ENCODE measurements around the gene SULF2.

Gene SULF2

DNA sequence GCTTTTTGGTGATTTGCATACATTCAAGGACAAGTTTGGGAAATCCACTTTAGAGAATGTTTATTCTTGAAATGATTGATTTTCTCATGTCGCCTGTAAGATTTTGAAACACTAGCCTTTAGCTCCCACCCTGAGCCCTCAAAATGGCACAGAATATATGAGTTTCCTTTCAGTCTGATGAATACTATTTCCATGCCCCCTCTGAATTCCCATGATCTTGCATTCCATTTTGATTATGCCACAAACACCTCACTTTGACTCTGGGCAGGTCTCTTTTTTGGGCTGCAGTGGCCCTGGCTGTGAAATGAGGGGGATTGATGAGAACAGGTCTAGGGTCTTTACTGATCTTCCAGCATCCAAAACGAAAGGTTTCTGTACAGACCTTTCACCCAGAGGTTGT, 50.4 kb downstream of the SULF2 start:
- Histone ChIP-seq H3K4me2 (no peak overlapping the region), H3K79me2 (ENCODE audit: insufficient read depth, low read depth) (no peaks in the 10 kb centered on the region), H2AFZ (ENCODE audit: low read depth) (no peak overlapping the region), H3K27me3 (ENCODE audit: insufficient read depth, low read depth) (peaks cover 61% of the 10 kb centered on the region; the same call in 1 of the 2 replicates), H3K36me3 (ENCODE audit: insufficient read depth) (no peaks in the 10 kb centered on the region), H3K4me3 (IDR thresholded peaks at IDR 0.05; ENCODE audit: insufficient read depth, low read depth, low read length) (no peak overlapping the region), H3K9ac (no peak overlapping the region), H3K4me1 (ENCODE audit: low read depth, poor library complexity, severe bottlenecking) (no peaks in the 10 kb centered on the region), H3K27ac (no peak overlapping the region), H4K20me1 (ENCODE audit: insufficient read depth) (no peaks in the 10 kb centered on the region)
- TF ChIP-seq, protein P1, sequence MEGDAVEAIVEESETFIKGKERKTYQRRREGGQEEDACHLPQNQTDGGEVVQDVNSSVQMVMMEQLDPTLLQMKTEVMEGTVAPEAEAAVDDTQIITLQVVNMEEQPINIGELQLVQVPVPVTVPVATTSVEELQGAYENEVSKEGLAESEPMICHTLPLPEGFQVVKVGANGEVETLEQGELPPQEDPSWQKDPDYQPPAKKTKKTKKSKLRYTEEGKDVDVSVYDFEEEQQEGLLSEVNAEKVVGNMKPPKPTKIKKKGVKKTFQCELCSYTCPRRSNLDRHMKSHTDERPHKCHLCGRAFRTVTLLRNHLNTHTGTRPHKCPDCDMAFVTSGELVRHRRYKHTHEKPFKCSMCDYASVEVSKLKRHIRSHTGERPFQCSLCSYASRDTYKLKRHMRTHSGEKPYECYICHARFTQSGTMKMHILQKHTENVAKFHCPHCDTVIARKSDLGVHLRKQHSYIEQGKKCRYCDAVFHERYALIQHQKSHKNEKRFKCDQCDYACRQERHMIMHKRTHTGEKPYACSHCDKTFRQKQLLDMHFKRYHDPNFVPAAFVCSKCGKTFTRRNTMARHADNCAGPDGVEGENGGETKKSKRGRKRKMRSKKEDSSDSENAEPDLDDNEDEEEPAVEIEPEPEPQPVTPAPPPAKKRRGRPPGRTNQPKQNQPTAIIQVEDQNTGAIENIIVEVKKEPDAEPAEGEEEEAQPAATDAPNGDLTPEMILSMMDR (conservative IDR thresholded peaks at IDR 0.05; ENCODE audit: low read depth, low read length) = no peak

DNA sequence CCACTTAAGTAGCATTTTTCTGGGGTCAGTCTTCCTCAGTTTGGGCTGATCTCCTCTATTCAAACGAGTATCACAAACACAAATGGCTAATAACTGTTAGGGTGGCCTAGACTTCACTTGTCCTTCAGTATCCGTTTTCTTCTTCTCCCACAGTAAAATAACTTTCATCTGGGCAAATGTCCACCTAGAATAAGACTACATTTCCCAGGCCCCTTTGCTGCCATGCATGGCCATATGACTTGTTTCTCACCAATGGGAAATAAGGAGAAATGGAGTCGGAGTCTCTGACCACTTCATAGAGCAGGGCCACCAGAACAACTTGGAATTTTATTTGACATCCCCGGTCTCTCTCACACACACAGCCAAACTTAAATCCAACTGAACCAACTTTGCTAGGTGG, 51.4 kb downstream of the SULF2 start:
- Histone ChIP-seq H3K27ac (no peak overlapping the region), H3K36me3 (ENCODE audit: insufficient read depth) (no peaks in the 10 kb centered on the region), H3K79me2 (ENCODE audit: insufficient read depth, low read depth) (no peaks in the 10 kb centered on the region), H3K9ac (no peak overlapping the region), H3K4me2 (no peak overlapping the region), H2AFZ (ENCODE audit: low read depth) (no peak overlapping the region; the same call in 1 of the 2 replicates), H4K20me1 (ENCODE audit: insufficient read depth) (no peaks in the 10 kb centered on the region), H3K27me3 (ENCODE audit: insufficient read depth, low read depth) (peaks cover 58% of the 10 kb centered on the region; the same call in 1 of the 2 replicates), H3K4me1 (ENCODE audit: low read depth, poor library complexity, severe bottlenecking) (no peaks in the 10 kb centered on the region), H3K4me3 (IDR thresholded peaks at IDR 0.05; ENCODE audit: insufficient read depth, low read depth, low read length) (no peak overlapping the region)
- TF ChIP-seq, protein P1 (conservative IDR thresholded peaks at IDR 0.05; ENCODE audit: low read depth, low read length) = no peak

DNA sequence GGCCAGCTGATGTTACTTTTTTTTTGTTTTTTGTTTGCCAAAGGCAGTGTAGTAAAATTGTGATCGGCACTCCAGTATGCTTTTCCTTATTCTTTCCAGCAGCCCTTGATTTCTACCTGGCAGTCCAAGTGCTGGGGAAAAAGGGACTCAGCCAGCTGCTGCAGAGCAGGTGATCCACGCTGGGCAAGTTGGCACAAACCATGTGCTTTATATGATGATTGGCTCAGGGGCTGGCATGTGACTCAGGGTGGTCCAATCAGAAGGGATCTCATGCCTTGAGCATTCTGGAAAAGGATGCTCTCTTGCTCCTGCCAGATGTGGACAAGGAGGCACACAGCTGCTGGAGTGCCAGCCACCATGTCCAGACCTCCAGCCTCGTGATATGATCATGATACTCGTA, 54.5 kb downstream of the SULF2 start:
- H3K4me2 ChIP-seq = no peak overlapping the region
- no peak overlapping the region for H3K27ac ChIP-seq
- H3K79me2 ChIP-seq (ENCODE audit: insufficient read depth, low read depth) = no peaks in the 10 kb centered on the region
- no peak overlapping the region for H2AFZ ChIP-seq (ENCODE audit: low read depth)
- no peaks in the 10 kb centered on the region for H4K20me1 ChIP-seq (ENCODE audit: insufficient read depth)
- H3K9ac ChIP-seq = no peak overlapping the region
- no peaks in the 10 kb centered on the region for H3K4me1 ChIP-seq (ENCODE audit: low read depth, poor library complexity, severe bottlenecking)
- TF ChIP-seq, protein P1 (conservative IDR thresholded peaks at IDR 0.05; ENCODE audit: low read depth, low read length) = no peak
- peaks cover 41% of the 10 kb centered on the region; the same call in 1 of the 2 replicates for H3K27me3 ChIP-seq (ENCODE audit: insufficient read depth, low read depth)
- H3K4me3 ChIP-seq (IDR thresholded peaks at IDR 0.05; ENCODE audit: insufficient read depth, low read depth, low read length) = no peak overlapping the region
- no peaks in the 10 kb centered on the region for H3K36me3 ChIP-seq (ENCODE audit: insufficient read depth)

DNA sequence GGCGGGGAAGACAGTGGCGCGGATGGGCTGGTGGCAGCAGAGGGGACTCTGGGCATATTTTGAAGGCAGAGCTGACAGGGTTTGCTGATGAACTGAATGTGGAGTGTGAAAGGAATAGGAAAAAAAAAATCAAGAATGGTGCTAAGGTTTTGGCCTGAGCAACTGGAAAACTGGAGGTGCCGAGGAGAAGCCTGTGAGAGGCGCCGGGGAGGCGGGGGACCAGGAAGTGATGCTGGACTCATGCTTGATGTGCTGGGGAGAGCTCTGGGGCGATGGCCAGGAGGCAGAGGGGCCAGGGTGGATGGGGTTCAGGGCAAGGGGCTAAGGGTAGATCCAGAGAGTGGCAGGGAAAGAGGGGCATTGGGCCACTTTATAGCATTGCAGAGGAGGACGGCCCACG, 55.8 kb downstream of the SULF2 start:
- H3K27me3 ChIP-seq (ENCODE audit: insufficient read depth, low read depth) = peaks cover 44% of the 10 kb centered on the region; the same call in 1 of the 2 replicates
- no peaks in the 10 kb centered on the region for H3K36me3 ChIP-seq (ENCODE audit: insufficient read depth)
- TF ChIP-seq, protein P1 (conservative IDR thresholded peaks at IDR 0.05; ENCODE audit: low read depth, low read length) = no peak
- no peak overlapping the region for H3K27ac ChIP-seq
- H3K9ac ChIP-seq = no peak overlapping the region
- no peaks in the 10 kb centered on the region for H4K20me1 ChIP-seq (ENCODE audit: insufficient read depth)
- no peak overlapping the region for H3K4me2 ChIP-seq
- H3K4me1 ChIP-seq (ENCODE audit: low read depth, poor library complexity, severe bottlenecking) = no peaks in the 10 kb centered on the region
- no peak overlapping the region for H3K4me3 ChIP-seq (IDR thresholded peaks at IDR 0.05; ENCODE audit: insufficient read depth, low read depth, low read length)
- H3K79me2 ChIP-seq (ENCODE audit: insufficient read depth, low read depth) = no peaks in the 10 kb centered on the region
- H2AFZ ChIP-seq (ENCODE audit: low read depth) = no peak overlapping the region

Measured in KMS-11 (cell line).